ENCODE measurements around the gene ZNF567. TPM values are rescaled to one million over a fixed set of nuclear protein-coding genes. Genes with fewer than 3 reads are reported as not detected.
"Not testable (repeated sequence)": the region's sequence is repeated elsewhere in the genome, so short reads cannot be mapped to it uniquely, and the experiment has no call there.

The ZNF567 gene
- total RNA-seq, 2 donors from 2014 or later = 7.8 to 11.2 TPM

GRCh38 chr19:36707134-36707533, 19.7 kb downstream of the ZNF567 start:
- H3K4me1 Mint-ChIP-seq (ENCODE audit: low read depth) = no peaks in the 10 kb centered on the region
- H3K27ac Mint-ChIP-seq = no peak overlapping the region
- peaks cover 19 to 20% of the 10 kb centered on the region in 2 donors for H3K9me3 Mint-ChIP-seq
- no peak for DNase-seq
- no peak overlapping the region for H3K4me3 Mint-ChIP-seq
- no peak for ATAC-seq (replicated peaks in 1 of 2)
- H3K36me3 Mint-ChIP-seq (ENCODE audit: insufficient read depth in 2 of 2) = peaks cover 33 to 82% of the 10 kb centered on the region in 2 donors
- no peaks in the 10 kb centered on the region for H3K27me3 Mint-ChIP-seq (ENCODE audit: low read depth)

DNA sequence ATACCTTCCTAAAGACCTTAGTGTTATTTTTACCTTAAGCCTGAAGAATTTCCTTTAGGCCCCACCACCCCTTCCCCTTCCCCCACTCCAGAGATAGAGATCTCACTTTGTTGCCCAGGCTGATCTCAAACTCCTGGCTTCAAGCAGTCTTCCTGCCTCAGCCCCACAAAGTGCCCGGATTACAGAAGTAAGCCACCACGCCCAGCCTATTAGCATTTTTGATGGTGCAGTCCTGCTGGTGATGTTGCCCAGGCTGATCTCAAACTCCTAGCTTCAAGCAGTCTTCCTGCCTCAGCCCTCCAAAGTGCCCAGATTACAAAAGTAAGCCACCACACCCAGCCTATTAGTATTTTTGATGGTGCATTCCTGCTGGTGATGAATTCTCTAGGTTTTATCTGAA, 22.0 kb downstream of the ZNF567 start:
- H3K4me3 Mint-ChIP-seq = no peak overlapping the region
- no peaks in the 10 kb centered on the region for H3K4me1 Mint-ChIP-seq (ENCODE audit: low read depth)
- no peak overlapping the region for H3K27ac Mint-ChIP-seq
- peaks cover 19 to 26% of the 10 kb centered on the region in 2 donors for H3K9me3 Mint-ChIP-seq
- ATAC-seq (replicated peaks in 1 of 2) (no peak), DNase-seq (no peak)
- H3K36me3 Mint-ChIP-seq (ENCODE audit: insufficient read depth in 2 of 2) = peaks cover 43 to 93% of the 10 kb centered on the region in 2 donors
- H3K27me3 Mint-ChIP-seq (ENCODE audit: low read depth) = no peaks in the 10 kb centered on the region

GRCh38 chr19:36719687-36720556, 32.5 kb downstream of the ZNF567 start:
- Mint-ChIP-seq H3K27me3 (ENCODE audit: low read depth) (no peaks in the 10 kb centered on the region), H3K4me1 (ENCODE audit: low read depth) (no peaks in the 10 kb centered on the region), H3K9me3 (peaks cover 28% of the 10 kb centered on the region in 2 donors), H3K36me3 (ENCODE audit: insufficient read depth in 2 of 2) (peaks cover 44 to 61% of the 10 kb centered on the region in 2 donors), H3K4me3 (no peak overlapping the region), H3K27ac (peak overlapping the region; percentile 34)
- ATAC-seq (replicated peaks in 1 of 2) = no peak
- no peak for DNase-seq

DNA sequence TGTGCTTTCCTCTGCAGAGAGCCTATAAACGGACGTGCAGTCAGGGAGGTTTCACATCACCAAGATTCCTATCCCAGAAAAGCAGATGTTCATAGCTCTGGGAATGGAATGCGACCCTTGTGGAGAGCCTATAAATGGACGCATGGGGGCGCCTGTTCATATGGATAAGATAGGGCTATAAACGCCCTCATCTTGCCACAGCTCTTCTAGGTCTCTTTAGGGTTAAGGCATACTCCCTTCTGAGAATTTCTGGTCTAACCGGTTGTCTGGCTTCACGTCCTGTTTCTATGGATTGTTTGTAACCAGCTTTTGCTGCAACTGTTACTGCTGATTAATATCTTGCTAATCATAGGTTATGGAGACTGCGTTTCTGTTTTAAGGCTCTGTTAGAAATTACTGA, 48.8 kb downstream of the ZNF567 start:
- not testable (repeated sequence) for ATAC-seq (replicated peaks in 1 of 2); H3K4me1 Mint-ChIP-seq (ENCODE audit: low read depth); H3K27me3 Mint-ChIP-seq (ENCODE audit: low read depth); H3K4me3 Mint-ChIP-seq; H3K27ac Mint-ChIP-seq; DNase-seq
- Mint-ChIP-seq H3K36me3 (ENCODE audit: insufficient read depth in 2 of 2) (peaks cover 38 to 80% of the 10 kb centered on the region in 2 donors), H3K9me3 (peaks cover 38 to 47% of the 10 kb centered on the region in 2 donors)

- ATAC-seq (replicated peaks in 1 of 2) (no peak), DNase-seq (no peak)
- no peak overlapping the region for H3K4me3 Mint-ChIP-seq
- peaks cover 12 to 29% of the 10 kb centered on the region in 2 donors for H3K9me3 Mint-ChIP-seq
- H3K36me3 Mint-ChIP-seq (ENCODE audit: insufficient read depth in 2 of 2) = peaks cover 41 to 76% of the 10 kb centered on the region in 2 donors
- H3K27ac Mint-ChIP-seq = no peak overlapping the region
- H3K4me1 Mint-ChIP-seq (ENCODE audit: low read depth) = no peaks in the 10 kb centered on the region
- no peaks in the 10 kb centered on the region for H3K27me3 Mint-ChIP-seq (ENCODE audit: low read depth)
Observed at GRCh38 chr19:36745870-36746269, 58.5 kb downstream of the ZNF567 start.

GRCh38 chr19:36747750-36748149, 60.3 kb downstream of the ZNF567 start:
- H3K27ac Mint-ChIP-seq = no peak overlapping the region
- H3K27me3 Mint-ChIP-seq (ENCODE audit: low read depth) = no peaks in the 10 kb centered on the region
- H3K4me3 Mint-ChIP-seq = no peak overlapping the region
- DNase-seq = no peak
- H3K36me3 Mint-ChIP-seq (ENCODE audit: insufficient read depth in 2 of 2) = peaks cover 48 to 87% of the 10 kb centered on the region in 2 donors
- no peaks in the 10 kb centered on the region for H3K4me1 Mint-ChIP-seq (ENCODE audit: low read depth)
- ATAC-seq (replicated peaks in 1 of 2) = no peak
- H3K9me3 Mint-ChIP-seq = peaks cover 17 to 28% of the 10 kb centered on the region in 2 donors

- no peak overlapping the region for H3K4me3 Mint-ChIP-seq
- peaks cover 16 to 29% of the 10 kb centered on the region in 2 donors for H3K9me3 Mint-ChIP-seq
- H3K4me1 Mint-ChIP-seq (ENCODE audit: low read depth) = no peaks in the 10 kb centered on the region
- ATAC-seq (replicated peaks in 1 of 2) (no peak), DNase-seq (no peak)
- peaks cover 49 to 84% of the 10 kb centered on the region in 2 donors for H3K36me3 Mint-ChIP-seq (ENCODE audit: insufficient read depth in 2 of 2)
- H3K27me3 Mint-ChIP-seq (ENCODE audit: low read depth) = no peaks in the 10 kb centered on the region
- H3K27ac Mint-ChIP-seq = no peak overlapping the region
Observed at GRCh38 chr19:36748431-36749275, 61.2 kb downstream of the ZNF567 start.

GRCh38 chr19:36749613-36750012, 62.2 kb downstream of the ZNF567 start:
- peaks cover 17 to 31% of the 10 kb centered on the region in 2 donors for H3K9me3 Mint-ChIP-seq
- DNase-seq; ATAC-seq (replicated peaks in 1 of 2); H3K4me1 Mint-ChIP-seq (ENCODE audit: low read depth); H3K27ac Mint-ChIP-seq; H3K4me3 Mint-ChIP-seq; H3K27me3 Mint-ChIP-seq (ENCODE audit: low read depth): not testable (repeated sequence)
- H3K36me3 Mint-ChIP-seq (ENCODE audit: insufficient read depth in 2 of 2) = peaks cover 52 to 87% of the 10 kb centered on the region in 2 donors

DNA sequence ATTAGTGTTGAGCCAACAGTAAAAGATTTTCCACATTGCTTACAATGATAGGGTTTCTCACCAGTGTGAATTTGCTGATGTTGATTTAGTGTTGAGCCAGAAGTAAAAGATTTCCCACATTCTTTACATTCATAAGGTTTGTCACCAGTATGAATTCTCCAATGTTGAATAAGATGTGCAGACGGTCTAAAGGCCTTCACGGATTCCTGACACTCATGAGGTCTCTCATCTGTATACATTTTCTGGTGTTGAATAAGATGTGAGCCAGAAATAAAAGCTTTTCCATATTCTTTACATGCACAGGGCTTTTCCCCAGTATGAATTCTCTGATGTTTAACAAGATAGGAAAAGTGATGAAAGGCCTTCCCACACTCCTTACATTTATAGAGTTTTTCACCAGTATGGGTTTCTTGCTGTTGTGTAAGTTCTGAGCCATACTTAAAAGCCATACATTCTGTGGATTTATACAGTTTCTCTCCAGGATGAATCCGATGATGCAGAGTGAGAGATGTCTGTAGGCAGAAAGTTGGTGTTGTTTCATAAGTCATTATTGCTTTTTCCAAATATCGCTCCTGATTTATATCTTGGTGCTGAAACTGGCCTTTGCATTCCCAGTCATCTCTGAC, 62.8 kb downstream of the ZNF567 start:
- no peak overlapping the region for H3K4me3 Mint-ChIP-seq
- ATAC-seq (replicated peaks in 1 of 2) (no peak), DNase-seq (no peak)
- no peaks in the 10 kb centered on the region for H3K27me3 Mint-ChIP-seq (ENCODE audit: low read depth)
- H3K9me3 Mint-ChIP-seq = peaks cover 17 to 31% of the 10 kb centered on the region in 2 donors
- no peak overlapping the region for H3K27ac Mint-ChIP-seq
- no peaks in the 10 kb centered on the region for H3K4me1 Mint-ChIP-seq (ENCODE audit: low read depth)
- H3K36me3 Mint-ChIP-seq (ENCODE audit: insufficient read depth in 2 of 2) = peaks cover 56 to 86% of the 10 kb centered on the region in 2 donors

Other genes with a start within 250 kb of the ZNF567 start
- 1 to 10 TPM; 5.8 to 7.8 TPM for gene ZNF566, start 198.1 kb upstream of the ZNF567 start, total RNA-seq
- gene ZNF260, start 159.3 kb upstream of the ZNF567 start, total RNA-seq = 10 to 100 TPM; 10.1 to 12.2 TPM
- gene ZNF529, start 114.3 kb upstream of the ZNF567 start, total RNA-seq = 10 to 100 TPM; 24.9 to 28.7 TPM
- 10 to 100 TPM; 23.1 to 25.0 TPM for gene ZNF382, start 82.3 kb upstream of the ZNF567 start, total RNA-seq
- 1 to 10 TPM; 6.9 to 9.7 TPM for gene ZNF461, start 20.8 kb upstream of the ZNF567 start, total RNA-seq
- gene ZNF850, start 85.2 kb downstream of the ZNF567 start, total RNA-seq = 10 to 100 TPM; 10.4 to 14.9 TPM
- 1 to 10 TPM; 6.5 to 8.5 TPM for gene ZNF790, start 150.8 kb downstream of the ZNF567 start, total RNA-seq
- gene ZNF345, start 163.3 kb downstream of the ZNF567 start, total RNA-seq = 1 to 10 TPM; 6.1 to 9.9 TPM
- gene ZNF829, start 228.7 kb downstream of the ZNF567 start, total RNA-seq = 1 to 10 TPM; 7.4 to 9.0 TPM
- 10 to 100 TPM; 15.4 to 17.9 TPM for gene ZNF568, start 228.7 kb downstream of the ZNF567 start, total RNA-seq